Activated CD8-positive, alpha-beta memory T cell treated with anti-CD3 and anti-CD28 coated beads, Interleukin-2, amount 50 U/mL, for 24 hours (primary cell): ENCODE measurements around the gene SEC62.
A peak's percentile ranks its signal among the peaks of the same experiment; 100 is the strongest.
"Not testable (repeated sequence)": the region's sequence is repeated elsewhere in the genome, so short reads cannot be mapped to it uniquely, and the experiment has no call there.

ENCODE experiments used
- DNase-seq: peaks from one replicate; pipeline ENCODE4 v3.0.0-alpha.2; 2020; ENCODE audit errors: extremely low read depth

Gene SEC62

GRCh38 chr3:170016057-170016456, 49.5 kb downstream of the SEC62 start:
- no peak for DNase-seq

DNA sequence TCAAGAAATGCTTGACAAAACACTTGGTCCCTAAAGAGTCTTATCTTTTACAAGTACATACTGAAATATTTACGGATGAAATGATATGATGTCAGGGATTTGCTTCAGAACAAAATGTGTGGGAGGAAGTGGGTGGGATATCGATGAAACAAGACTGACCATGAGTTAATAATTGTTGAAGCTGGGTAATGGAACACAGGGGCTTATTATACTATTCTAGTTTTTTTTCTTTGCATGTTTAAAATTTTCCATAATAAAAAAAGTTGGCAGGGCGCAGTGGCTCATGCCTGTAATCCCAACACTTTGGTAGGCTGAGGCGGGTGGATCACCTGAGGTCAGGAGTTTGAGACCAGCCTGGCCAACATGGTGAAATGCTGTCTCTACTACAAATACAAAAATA, 52.7 kb downstream of the SEC62 start:
- DNase-seq = not testable (repeated sequence)

DNA sequence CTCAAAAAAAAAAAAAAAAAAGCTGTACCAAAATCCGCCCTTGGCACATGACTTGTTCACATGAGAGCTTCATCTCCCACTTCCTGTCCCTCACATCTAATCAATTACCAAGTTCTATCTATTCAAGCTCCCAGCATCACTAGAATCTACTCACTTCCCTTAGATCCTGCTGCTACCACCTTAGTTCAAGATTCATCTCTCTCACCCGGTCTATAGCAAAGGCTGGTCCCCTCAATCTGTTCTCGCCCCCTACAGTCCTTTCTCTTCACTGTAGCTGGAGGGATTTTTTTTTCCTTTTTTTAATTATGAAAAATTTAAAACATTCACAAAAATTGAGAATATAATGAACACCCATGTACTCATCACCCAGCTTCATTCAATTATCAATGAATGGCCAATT, 54.5 kb downstream of the SEC62 start:
- no peak for DNase-seq

DNA sequence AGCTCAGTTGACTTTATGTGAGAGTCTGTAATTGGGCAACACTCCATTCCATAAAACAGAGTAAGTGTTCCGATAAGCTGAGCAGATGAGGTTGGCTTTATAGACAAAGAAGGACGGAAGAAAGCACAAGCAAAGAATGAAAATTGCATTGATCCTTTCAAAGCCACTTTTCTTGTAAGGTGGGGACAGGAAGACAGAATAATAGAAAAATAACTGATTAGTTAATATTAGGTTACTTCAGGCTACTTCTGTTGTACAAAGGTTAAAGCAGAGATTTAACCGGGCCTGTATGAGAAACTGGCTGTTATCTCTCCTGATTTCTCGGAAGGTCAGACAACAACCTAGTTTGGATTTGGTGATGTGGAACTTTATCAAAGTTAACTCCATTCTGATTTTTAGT, 55.7 kb downstream of the SEC62 start:
- no peak for DNase-seq

DNA sequence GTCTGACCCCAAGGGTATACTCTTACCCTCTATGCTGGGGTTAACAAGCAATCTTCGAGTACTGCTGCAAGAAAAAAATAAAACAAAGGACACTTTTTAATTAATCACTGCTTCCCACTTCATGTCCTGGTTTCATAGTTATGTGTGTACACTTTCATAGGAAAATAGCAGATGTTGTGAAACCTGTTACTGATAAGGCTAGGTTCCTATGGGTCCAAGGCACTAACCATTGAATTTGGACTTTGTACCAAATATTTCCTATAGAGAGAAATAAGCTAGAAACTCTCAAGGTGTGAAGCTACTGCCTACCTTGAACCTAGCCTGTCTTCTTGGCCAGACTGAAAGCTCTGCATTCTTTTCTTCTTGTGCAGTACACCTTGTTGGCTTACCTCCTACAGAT, 56.6 kb downstream of the SEC62 start:
- DNase-seq = no peak

GRCh38 chr3:170024581-170024980, 58.0 kb downstream of the SEC62 start:
- DNase-seq = no peak

DNA sequence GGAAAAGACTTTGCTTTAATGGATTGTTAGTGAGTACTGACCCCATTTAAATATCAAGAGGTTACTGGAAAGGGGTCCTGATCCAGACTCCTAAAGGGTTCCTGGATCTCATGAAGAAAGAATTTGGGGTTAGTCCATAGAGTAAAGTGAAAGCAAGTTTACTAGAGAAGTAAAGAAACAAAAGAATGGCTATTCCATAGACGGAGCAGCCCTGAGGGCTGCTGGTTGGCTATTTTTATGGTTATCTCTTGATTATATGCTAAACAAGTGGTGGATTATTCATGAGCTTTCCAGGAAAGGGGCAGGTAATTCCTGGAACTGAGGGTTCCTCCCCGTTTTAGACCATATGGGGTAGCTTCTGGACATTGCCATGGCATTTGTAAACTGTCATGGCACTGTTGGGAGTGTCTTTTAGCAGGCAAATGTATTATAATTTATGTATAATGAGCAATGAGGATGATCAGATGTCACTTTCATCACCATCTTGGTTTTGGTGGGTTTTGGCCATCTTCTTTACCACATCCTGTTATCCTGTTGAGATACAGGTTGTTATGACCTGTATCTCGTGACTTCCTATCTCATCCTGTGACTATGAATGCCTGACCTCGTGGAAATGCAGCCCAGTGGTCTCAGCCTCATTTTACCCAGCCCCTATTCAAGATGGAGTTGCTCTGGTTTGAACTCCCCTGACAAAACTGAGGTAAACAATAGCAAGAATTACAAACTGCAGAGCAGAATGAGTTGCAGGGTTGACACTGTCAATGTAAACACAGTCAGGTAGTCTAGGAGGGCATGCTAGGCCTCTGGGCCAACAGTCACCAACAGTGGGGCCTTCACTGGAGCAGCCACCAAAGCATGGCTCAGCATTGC, 60.9 kb downstream of the SEC62 start:
- DNase-seq = no peak

DNA sequence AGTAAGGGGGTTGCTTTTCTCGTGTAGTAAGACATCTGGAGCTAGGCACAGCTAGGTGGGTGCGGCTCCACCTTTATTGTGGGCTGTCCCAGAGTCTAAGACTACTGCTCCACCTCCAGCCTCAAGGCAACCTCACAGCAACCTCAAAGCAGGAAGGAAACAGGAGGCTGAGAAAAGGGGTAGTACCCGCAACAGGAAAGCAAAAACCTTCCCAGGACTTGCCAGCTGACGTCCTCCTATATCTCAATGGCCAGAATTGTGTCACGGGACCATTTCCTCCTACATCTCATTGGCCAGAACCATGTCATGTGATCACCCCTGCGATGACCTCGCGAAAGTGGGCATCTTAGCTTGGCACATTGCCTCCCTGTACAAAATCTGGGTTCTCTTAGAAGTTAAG, 66.9 kb downstream of the SEC62 start:
- DNase-seq = no peak

DNA sequence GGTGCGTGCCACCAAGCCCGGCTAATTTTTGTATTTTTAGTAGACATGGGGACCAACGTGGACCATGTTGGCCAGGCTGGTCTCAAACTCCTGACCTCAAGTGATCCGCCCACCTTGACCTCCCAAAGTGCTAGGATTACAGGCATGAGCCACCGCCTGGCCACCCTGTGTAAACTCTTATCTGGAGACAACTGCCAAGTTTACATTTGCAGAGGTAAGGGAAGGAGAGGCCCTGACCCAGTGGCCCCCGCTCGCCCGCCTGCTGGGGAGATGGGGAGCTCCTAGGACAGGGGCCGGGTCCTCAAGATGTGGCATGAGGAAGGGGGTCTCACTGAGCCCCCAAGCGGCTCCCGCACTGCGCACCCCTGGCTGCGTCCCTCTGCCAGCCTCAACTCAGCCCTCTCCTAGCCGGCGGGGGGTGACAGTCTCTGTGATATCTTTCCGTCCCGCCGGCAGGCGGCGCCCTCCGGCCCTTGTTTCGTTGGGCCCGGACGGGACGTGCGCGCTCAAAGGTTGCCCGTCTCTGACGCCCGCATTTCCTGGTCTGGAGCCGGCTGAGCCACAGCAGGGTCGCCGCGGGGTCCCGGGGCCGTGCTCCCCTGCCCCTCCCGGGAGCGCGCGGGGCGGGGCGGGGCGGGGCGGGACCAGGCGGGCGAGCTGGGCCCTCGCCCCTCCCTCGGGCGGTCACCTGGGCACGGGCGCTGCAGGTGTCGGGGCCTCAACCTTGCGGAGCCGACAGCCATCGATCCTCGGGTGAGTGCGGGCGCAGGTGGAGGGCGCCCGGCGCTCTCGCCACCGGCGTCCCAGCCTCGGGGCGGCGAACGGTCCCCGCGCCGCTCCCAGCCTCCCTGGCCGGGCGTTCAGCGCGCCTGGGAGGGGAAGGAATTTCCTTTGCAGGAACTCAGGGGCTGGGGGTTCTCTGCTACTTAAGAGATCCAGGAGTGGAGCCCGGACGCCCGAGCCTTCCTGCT, 71.1 kb downstream of the SEC62 start, which contains the start of gene GPR160:
Gene GPR160 (plus strand): TSS at position 533 of the 971 bp plus-strand sequence. CDS start 45,978 bp downstream, outside the sequence.
- peak; percentile 51 for DNase-seq

DNA sequence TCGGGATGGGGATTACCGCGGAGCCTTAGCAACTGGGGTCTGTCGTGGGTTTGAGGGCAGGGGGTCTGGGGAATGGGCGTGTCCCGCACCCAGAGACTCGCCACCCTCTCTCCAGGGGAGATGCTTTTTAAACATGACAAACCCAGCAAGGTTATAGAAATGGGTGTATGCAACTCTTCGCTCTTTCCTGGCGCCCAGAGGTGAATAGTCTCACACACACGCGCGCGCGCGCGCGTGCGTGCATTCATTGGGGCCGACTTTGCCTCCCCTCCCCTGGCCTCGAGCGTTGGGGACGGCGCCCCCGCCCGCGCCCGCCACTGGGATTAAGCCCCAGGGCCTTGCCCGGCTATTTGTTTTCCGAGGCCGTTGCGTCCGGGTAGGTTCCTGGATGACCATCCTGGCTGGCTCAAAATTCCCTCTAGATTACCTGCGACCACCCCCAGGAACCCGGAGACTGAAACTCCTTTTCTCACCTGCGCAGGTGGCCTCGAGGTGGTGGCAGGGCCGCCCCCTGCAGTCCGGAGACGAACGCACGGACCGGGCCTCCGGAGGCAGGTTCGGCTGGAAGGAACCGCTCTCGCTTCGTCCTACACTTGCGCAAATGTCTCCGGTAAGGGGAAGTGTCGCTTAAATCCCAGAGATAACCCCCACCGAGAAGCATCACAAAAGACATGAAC, 72.0 kb downstream of the SEC62 start:
- DNase-seq = no peak

- no peak for DNase-seq
Measured at GRCh38 chr3:170040418-170040817, 73.8 kb downstream of the SEC62 start.

DNA sequence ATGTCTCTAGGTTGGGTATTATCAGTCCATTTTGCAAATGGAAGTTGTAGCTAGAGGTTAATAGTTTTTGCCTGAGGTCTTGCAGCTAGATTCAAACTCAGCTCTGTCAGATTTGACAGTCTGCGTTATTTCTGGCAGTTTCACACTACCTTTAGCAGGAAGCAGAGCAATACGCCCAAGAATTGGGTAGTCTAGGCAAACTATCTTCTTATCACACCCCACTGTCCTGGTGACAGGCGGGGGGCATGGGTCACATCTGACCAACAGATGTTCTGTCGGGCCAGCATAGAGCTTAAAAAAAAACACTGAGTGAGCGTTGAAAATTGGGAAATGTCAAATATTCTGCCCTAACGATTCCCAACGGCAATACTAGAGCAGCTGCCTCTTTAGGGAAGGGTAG, 76.9 kb downstream of the SEC62 start:
- no peak for DNase-seq

GRCh38 chr3:170044271-170044670, 77.7 kb downstream of the SEC62 start:
- no peak for DNase-seq

DNA sequence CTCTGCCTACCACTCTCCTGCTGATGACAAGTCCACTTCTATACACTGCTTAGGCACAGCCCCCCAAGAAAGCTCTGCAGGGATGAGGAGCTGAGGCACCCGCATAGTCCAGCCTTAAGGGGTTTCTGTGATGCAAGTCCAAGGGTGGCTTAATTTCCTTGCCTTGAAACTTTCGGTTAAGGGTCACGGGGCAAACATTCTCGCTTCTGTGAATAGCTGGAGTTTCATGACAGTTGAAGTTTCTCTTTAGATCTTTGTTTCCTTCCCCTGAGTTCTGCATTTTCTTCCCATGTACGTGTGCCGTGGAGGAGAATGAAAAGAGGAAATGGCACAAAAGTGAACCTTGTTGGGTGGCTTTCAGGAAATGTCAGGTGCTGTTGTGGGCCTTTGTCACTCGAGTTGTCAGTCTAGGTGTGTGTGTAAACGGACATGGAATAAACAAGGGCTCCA, 78.2 kb downstream of the SEC62 start:
- no peak for DNase-seq

GRCh38 chr3:170046269-170047132, 79.9 kb downstream of the SEC62 start:
- no peak for DNase-seq

DNA sequence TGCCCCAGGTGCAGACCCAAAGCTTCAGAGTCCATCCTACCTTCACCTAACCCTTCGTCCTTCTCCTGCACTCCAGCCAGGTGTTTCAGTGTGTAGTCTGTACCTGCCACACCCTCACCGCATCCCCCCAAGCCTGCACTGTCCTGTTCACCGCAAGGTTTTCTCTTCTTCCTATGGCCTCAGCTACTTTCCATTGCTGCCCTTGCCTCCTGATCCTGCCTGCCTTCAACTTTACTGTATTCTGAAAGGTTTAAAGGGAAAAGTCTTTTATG, 80.5 kb downstream of the SEC62 start:
- no peak for DNase-seq
